SH-SY5Y (cell line): ENCODE data around the gene KRTAP2-1.
"Not testable (repeated sequence)": the region's sequence is repeated elsewhere in the genome, so short reads cannot be mapped to it uniquely, and the experiment has no call there.

Experiments
- GATA2 ChIP-seq: IDR thresholded peaks from 2 replicates; pipeline ENCODE4 v1.6.1; 2011; ENCODE audit warnings: mild to moderate bottlenecking, low read depth, low read length
- GATA3 ChIP-seq: IDR thresholded peaks from 2 replicates; pipeline ENCODE4 v1.6.1; 2011; ENCODE audit warnings: low read depth, mild to moderate bottlenecking, low read length, moderate library complexity

KRTAP2-1 gene, protein sequence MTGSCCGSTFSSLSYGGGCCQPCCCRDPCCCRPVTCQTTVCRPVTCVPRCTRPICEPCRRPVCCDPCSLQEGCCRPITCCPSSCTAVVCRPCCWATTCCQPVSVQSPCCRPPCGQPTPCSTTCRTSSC

GRCh38 chr17:41046735-41047465 lies at the start of gene KRTAP2-1:
TSS of gene KRTAP2-1 (minus strand) at chr17:41047316. CDS start at chr17:41047267, 49 bp downstream.
- not testable (repeated sequence) for TF ChIP-seq GATA2, GATA3

- no peak for TF ChIP-seq GATA3
- TF ChIP-seq GATA2: no peak
Observed at GRCh38 chr17:41096055-41096454, 48.9 kb upstream of the KRTAP2-1 start.

- not testable (repeated sequence) for TF ChIP-seq GATA3, GATA2
Observed at GRCh38 chr17:41084100-41084856, 37.2 kb upstream of the KRTAP2-1 start, which contains the start of gene KRTAP4-7. TSS of gene KRTAP4-7 (plus strand) at chr17:41084150. CDS start at chr17:41084207, 57 bp downstream.

DNA sequence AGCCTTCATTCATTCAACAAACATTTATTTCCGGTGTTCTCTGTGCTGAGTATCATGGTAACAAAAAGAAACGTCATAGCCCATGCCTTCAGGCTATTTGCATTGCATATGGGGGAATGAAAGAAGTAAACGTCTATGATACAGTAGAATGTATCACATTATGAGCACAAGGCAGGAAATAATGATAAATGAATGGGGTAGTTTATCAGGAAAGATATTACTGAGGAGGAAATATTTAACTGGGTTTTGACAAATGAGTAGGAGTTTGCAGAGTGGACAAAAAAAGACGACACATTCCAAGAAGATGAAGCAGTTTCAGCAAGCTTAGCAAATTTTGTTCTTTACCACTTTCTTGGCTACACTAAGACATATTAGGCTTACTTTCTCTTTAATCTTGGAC lies 35.5 kb upstream of the KRTAP2-1 start:
- TF ChIP-seq GATA2 (no peak), GATA3 (no peak)

DNA sequence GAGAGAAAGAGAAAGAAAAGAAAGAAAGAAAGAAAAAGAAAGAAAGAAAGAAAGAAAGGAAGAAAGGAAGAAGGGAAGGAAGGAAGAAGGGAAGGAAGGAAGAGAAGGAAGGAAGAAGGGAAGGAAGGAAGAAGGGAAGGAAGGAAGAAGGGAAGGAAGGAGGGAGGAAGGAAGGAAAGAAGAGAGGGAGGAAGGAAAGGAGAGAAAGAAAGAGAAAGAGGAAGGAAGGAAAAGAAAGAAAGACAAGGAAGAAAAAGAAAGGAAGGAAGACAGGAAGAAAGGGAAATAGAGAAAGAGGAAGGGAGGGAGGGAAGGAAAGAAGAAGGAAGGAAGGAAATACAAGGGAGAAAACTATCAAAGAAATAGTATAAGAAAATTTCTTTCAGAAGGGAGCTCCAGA lies 29.7 kb upstream of the KRTAP2-1 start:
- TF ChIP-seq GATA2 (no peak), GATA3 (no peak)

DNA sequence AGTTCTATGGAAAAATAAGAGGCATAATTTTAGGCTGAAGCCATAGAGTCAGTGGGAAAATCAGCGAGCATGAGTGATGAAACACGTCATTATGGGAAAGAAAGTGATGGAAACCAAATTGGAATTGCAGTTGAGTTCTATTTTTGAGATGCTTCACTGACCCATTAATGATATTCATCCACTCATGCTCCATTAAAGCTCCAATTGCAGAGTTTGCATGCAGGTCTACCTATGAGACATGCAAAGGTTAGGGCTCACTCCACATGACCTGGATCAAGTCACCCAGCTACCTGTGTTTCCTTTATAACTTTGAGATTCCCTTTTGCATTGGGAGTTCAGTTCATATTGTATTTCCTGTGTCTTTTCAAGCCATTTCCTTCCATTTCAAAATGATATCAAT lies 26.6 kb upstream of the KRTAP2-1 start:
- no peak for TF ChIP-seq GATA2
- TF ChIP-seq GATA3: no peak

- no peak for TF ChIP-seq GATA3
- no peak for TF ChIP-seq GATA2
Observed at GRCh38 chr17:41071606-41072360, 24.7 kb upstream of the KRTAP2-1 start.

GRCh38 chr17:41069031-41069430 lies 21.9 kb upstream of the KRTAP2-1 start:
- no peak for TF ChIP-seq GATA2
- TF ChIP-seq GATA3: no peak

GRCh38 chr17:41067281-41067680 lies 20.2 kb upstream of the KRTAP2-1 start:
- TF ChIP-seq GATA3: no peak
- TF ChIP-seq GATA2: no peak

DNA sequence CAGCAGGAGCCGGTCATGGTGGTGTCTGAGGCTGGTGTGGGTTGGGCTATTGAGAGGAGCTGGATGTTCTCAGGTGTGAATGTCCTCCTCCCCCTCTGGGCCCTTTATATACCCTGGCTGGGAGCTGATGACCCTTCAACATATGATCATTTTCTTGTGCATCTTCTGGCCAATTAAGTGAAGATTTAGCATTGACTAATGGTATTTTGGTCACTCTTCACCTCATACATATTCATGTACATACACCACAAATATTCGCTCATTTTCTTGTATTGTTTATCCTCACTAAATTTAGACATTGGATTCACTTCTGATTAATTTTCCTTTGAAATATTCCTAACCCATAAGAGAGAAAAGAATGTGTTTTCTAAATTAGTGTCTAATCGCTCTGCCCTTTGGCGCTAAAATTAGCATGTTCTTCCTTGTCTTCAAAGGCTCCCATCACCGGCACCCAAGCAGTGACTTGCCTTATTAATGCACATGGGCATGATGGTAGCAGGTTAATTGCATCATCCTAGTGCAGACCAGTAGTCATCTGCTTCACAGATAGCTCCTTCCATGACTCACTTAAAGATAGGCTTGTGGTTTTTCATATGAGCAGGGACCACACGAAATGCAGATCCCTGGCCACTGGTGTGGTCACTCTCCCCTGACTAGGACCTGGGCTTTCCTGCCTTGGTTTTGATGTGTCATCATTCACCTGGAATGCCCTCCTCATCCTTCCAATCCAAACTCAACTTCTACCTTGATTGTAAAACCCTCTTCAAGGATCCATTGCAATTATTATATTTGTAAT lies 18.9 kb upstream of the KRTAP2-1 start, which contains the start of gene KRTAP2-4:
TSS of gene KRTAP2-4 (minus strand) at position 51 of the 796 bp plus-strand sequence. CDS start at position 17, 34 bp downstream.
- TF ChIP-seq GATA2 (no peak), GATA3 (no peak)

- no peak for TF ChIP-seq GATA2
- TF ChIP-seq GATA3: no peak
Observed at GRCh38 chr17:41064301-41064700, 17.2 kb upstream of the KRTAP2-1 start.

- TF ChIP-seq GATA3 (no peak), GATA2 (no peak)
Observed at GRCh38 chr17:41063449-41063848, 16.3 kb upstream of the KRTAP2-1 start.

GRCh38 chr17:41061964-41062363 lies 14.8 kb upstream of the KRTAP2-1 start:
- TF ChIP-seq GATA2: no peak
- TF ChIP-seq GATA3: no peak

- no peak for TF ChIP-seq GATA3
- TF ChIP-seq GATA2: no peak
Observed at GRCh38 chr17:41060052-41060604, 13.0 kb upstream of the KRTAP2-1 start, which contains the start of gene KRTAP2-3. TSS of gene KRTAP2-3 (minus strand) at chr17:41060114. CDS start at chr17:41060050, 64 bp downstream.
